CD4-positive, alpha-beta T cell treated with Interleukin-17A for 1 hour (primary cell): ENCODE measurements around the gene MON2.
"Not testable (repeated sequence)": the region's sequence is repeated elsewhere in the genome, so short reads cannot be mapped to it uniquely, and the experiment has no call there.

ENCODE experiments used
- DNase-seq: peaks from one replicate; pipeline ENCODE4 v3.0.0-alpha.2; 2020

MON2 gene

DNA sequence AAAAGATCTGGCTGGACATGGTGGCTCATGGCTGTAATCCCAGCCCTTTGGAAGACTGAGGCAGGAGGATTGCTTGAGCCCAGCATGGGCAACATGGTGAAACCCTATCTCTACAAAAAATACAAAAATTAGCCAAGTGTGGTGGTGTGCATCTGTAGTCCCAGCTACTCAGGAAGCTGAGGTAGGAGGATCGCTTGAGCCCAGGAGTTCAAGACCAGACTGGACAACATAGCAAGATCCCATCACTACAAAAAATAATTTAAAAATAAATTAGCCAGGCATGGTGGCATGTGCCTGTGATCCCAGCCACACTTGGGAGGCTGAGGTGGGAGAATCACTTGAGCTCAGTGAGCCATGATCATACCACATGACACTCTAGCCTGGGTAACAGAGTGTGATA, 92.7 kb downstream of the MON2 start:
- not testable (repeated sequence) for DNase-seq

- no peak for DNase-seq
Observed at GRCh38 chr12:62562846-62563245, 96.2 kb downstream of the MON2 start.

DNA sequence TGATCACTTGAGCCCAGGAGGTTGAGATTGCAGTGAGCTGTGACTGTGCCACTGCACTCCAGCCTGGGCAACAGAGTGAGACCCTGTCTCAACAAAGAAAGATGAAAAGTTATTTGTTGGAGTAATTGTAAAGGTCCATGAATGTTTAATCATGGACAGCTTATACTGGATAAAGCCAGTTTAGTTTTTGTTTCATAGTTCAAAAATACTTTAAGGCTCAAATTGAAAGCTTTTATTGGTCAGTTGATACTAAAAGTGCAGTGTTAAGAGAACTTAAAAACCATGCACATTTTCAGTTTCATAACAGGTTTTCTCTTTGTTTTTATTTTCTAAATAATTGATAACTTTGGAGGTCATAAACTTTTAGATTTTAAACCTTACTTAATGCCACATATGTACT, 108.4 kb downstream of the MON2 start:
- no peak for DNase-seq

GRCh38 chr12:62576503-62576902, 109.9 kb downstream of the MON2 start:
- DNase-seq, result no peak

- DNase-seq, result no peak
Observed at GRCh38 chr12:62578726-62579125, 112.1 kb downstream of the MON2 start.

DNA sequence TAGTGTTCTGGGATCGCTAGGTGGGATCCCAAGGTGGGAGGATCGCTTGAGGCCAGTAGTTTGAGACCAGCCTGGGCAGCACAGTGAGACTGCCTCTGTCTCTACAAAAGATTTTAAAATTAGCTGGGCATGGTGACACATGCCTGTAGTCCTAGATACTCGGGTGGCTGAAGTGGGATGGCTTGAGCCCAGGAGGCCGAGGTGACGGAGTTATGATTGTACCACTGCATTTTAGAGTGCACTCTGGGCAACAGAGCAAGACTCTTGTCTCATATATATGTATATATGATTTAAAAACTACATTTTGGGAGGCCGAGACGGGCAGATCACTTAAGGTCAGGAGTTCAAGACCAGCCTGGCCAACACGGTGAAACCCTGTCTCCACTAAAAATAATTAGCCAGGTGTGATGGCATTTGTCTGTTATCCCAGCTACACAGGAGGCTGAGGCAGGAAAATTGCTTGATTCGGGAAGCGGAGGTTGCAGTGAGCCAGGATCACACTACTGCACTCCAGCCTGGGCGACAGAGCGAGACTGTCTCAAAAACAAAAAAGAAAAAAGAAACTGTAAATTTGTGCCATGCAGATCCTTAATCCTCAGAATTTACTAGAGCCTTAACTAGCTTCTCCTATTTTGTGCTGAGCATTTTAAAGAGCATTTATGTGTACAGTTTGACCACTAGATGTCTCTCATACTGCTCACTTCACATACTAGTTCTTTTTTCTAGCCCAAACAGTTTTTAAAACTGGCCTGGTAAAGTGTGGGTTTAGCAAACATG, 114.8 kb downstream of the MON2 start:
- DNase-seq, result peak; percentile 55

DNA sequence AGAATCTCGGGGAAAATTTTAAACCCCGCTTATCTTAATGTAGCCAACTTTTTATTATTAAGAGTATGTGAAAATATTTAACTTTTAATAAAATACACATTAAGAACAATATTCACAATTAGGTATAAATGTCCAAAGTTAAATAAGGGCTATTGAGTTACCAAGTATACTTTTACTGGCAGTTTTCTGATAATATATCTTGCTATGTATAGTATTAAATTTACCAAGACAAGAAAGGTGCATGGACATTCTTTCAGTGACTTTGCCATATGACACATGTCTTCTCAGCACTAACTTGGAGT, 115.4 kb downstream of the MON2 start:
- no peak for DNase-seq

GRCh38 chr12:62584619-62585018, 118.0 kb downstream of the MON2 start:
- DNase-seq, result no peak

DNA sequence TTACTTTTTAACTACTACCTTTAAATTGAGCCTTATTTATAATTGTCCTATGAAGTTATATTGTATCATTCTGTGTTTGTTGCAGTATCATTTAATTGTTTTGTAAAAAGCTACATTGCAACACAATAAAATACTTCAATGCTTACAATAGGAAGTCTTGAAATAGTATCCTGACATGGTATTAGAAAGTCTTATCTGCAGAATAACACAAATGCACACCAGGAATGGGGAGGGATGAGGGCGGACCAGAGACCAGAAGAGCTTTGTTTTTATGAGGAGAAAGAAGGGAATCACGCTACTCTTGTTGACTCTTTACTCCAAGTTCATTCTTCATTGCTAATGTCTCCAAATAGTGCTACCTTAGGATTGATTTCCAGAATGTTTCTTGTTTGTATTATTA, 120.2 kb downstream of the MON2 start:
- no peak for DNase-seq

DNA sequence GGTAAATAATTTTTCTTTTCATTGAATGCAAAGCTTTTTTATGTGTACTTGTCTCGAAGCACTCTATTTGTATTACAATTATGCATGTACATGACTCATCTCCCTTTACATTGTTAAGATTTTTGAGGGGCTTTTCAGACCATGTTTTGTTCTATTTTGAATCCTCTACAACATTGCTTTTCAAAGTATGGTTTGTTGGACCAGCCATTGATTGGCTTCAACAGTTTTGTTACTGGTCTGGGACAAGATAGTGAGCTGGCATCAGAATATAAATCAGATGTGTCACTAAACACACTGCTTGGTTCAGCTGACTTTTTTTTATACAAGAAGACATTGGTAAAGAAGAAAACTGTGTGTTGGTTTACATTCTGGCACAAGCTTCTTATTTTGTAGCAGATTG, 122.3 kb downstream of the MON2 start:
- no peak for DNase-seq

DNA sequence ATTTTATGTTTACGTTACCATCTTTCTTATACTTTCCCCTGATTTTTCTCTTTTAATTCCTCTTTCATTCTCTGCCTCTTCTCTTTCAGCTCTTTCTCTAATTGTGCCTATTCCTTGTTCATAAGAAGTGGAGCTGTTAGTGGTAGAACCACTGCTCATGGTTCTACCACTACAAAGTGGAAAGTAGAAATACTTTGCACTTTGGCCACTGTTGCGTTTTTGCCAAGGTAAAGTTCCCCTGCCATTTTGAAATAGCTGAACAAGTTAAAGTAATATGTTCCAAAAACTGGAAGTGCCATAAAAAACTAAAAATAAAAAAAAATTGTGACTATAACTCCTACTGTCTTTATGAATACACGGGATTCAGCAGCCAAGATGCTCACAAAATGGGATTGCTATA, 130.6 kb downstream of the MON2 start:
- no peak for DNase-seq

- DNase-seq, result no peak
Observed at GRCh38 chr12:62598846-62599245, 132.2 kb downstream of the MON2 start.

- DNase-seq, result no peak
Observed at GRCh38 chr12:62599854-62600437, 133.3 kb downstream of the MON2 start.

GRCh38 chr12:62601765-62602164, 135.1 kb downstream of the MON2 start:
- no peak for DNase-seq

DNA sequence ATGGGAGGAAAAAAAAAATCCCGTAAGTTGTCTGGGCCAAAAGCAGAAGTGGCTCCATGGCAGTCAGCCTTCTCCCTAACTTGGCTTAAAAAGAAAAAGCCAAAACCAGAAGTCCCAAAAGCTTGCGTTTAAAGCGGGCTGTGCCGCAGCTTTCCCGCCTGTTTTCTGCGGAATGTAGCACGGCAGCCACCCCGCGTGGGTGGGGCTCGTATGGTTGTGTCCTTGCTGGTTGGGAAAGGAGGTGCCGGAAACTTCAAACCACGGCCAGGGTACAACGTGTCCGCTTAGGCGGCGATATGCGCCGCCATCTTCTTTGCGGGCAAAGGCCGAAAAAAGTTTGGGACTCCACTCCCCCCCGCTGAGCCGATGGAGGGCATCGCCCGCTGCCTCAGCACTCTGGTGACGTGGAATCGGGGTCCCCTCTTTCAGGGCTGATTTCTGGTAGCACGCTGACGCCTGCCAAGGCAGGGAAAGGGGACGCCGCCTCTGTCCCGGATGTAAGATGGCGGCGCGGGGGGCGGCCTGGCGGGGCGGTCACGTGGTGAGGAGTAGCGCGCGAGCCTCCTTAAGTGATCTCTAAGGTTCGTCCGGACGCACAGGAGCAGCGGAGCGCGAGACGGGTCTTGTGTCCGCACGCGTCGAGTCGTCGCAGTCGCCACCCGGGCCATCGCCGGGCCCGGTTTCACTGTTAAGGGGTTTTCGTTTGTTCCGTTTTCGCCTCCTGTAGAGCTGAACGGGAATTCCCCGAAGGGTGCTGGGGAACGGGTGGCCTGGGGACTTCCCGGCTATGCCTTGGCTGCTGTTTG, 135.8 kb downstream of the MON2 start:
- DNase-seq, result peak; percentile 91

DNA sequence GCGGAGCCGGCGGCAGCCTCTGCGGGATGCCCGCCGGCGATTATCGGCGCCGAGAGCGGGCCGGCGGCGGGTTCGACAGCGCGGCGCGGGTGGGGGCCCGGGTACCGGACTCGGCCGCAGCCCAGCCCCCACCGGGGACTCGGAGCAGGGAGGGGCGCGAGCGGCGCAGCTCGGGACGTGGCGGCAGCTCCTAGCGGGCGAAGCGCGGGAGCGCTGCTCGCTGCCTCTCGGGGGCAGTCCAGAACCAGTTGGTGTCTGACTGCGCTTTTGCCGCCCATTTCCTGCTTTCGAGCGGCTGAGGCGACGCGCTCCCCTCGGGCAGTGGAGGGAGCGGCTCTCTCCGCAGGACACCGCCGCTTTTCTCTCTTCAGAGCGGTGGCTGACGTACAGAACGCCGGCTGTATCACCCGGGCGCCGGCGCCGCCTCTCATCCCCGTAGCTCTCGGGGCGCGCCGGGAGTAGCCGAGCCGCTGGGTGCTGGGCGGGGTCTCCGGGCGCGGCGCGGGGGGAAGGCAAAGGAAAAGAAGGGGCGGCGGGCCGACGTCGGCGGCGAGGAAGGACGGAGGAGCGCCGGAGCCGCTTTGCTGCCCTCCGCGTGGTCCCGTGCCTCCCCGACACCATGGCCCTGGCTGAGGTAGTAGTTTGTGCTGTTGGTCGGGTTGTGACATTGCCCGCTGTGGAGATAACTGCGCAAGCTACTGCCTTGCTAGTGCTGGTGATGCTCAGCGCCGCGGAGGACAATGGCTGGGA, 136.6 kb downstream of the MON2 start:
- peak; percentile 87 for DNase-seq

DNA sequence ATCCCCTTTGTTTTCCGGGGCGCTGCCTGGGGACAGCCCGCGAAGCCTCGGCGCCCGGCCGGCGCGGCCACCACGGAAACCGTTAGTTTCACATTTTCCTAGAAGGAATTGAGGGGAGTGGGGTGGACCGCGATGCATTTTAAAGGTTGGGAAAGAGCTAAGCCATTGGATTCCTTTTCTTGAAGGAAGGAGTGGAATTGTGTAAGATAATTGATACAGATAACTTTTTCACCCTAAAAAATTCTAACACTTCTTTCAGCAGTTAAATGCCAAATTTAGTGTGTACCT, 137.1 kb downstream of the MON2 start:
- DNase-seq, result no peak

DNA sequence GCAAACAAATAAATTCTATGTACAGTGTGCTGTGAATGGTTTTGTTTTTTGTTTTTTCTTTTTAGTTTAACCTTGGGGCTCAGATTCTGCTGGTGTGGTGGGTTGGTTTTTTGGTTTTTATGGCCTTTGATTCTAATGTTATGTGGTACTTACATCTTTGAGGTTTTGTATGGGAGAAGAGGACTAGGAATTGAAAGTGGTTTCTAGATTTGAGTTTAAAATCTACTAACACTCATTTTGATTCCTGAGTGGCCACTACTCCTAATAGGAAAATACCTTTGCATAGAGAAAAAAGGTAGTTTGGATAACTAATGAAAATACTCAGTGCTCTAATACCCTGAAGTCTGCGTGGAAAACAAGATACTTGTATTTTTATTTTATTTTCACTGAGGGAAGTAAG, 137.7 kb downstream of the MON2 start:
- DNase-seq, result peak; percentile 27

- DNase-seq, result peak; percentile 52
Observed at GRCh38 chr12:62604871-62605270, 138.2 kb downstream of the MON2 start.

DNA sequence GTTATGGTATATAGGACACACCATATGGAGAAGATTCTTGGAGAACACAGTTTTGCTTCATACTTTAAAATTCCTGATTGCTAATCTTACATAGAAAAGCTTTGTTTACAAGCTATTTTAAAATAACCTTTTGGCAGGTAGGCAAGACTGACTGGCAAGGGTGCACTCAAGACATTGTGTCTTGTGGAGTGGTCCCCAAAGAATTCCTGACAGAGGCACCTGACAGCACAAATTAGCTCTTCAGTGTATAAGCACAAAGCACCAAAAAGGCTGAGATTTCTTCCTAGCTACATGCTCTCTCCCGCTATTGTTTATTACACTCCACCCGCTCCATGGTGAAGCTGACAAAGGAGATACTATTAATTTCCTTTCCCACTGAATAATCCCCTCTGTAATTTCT, 139.4 kb downstream of the MON2 start:
- no peak for DNase-seq

DNA sequence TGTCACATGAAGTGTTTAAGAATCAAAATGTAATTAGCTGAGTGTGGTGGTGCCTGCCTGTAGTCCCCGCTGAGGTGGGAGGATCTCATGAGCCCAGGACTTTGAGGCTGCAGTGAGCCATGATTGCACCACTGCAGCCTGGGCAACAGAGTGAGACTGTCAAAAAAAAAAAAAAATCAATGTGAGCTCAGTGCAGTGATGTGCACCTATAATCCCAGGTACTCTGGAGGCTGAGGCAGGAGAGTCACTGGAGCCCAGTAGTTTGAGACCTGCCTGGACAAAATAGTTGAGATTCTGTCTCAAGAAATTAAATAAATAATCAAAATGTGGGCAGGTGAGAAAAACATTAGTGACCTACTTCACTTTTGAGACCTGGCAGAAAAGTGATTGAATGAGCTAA, 140.0 kb downstream of the MON2 start:
- no peak for DNase-seq

DNA sequence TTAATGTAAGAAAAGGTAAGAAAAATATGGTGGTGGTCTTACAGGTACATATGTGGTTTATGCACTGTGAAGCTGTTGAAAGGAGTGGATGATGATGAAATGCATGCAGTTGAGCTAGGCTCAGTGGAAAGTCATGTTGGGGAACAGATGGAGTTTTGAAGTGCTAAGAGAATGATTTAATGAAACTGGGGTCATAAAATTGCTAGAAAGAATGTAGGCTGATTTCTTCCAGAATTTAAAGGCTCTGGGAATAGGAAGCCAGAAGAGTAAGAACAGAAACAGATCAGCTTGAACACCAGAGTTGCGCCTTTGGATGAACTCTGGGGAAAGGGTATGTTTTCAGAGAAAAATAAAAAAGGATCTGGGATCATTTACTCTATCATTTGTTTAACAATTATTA, 146.5 kb downstream of the MON2 start:
- DNase-seq, result no peak

GRCh38 chr12:62618319-62618718, 151.7 kb downstream of the MON2 start:
- DNase-seq, result no peak

GRCh38 chr12:62618930-62619329, 152.3 kb downstream of the MON2 start:
- no peak for DNase-seq
